HK-2 (cell line): Measurements from ENCODE around the gene HDAC8.
"Not testable (repeated sequence)": the region's sequence is repeated elsewhere in the genome, so short reads cannot be mapped to it uniquely, and the experiment has no call there.

Experiments
- DNase-seq: peaks from one replicate; pipeline ENCODE4 v3.0.0-alpha.2; 2018; ENCODE audit not compliant: unreplicated experiment

HDAC8 gene

GRCh38 chrX:72572248-72573157, at the start of gene HDAC8:
Gene HDAC8, minus strand, starts transcription at chrX:72572843. Its CDS starts 82 bp downstream, at chrX:72572761.
- DNase-seq: peak; percentile 66

DNA sequence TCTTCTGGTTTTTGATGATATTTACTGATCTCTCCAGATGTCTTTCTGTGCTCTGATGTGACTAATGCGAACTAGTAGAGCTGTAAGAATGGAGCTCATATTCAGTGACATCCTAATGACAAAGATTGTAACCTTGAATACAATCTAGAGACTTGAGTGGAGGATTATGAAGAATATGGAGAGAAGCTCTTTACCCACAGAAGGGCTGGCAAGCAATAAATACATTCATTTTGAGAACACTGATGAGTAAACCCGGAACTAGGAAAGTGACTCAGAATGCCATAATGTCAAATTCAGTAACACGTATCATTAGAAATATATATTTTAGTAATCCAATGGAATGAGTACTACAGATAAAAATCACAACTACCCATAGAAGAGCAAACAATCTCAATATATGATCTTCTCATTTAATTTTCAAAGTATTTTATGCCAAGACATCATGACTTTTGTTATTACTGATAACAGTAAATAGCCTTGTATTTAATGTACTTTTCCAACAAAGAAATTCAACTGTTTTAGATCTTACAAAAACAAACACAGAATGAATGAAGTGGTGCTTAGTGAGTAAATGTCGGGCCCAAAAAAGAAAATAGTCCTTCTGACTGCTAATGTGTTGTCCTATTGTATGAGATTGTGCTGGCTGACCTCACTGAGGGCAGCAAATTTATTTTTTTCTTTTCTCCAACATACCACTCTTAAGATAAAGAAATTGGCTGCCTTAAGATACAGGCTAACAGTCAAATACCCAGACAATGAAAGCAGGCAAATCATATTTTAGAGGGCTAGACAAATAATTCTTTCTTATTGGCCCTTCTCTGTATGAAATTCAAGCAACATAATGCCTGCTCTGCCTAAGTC, 49.2 kb upstream of the HDAC8 start:
- no peak for DNase-seq

GRCh38 chrX:72621163-72621562, 48.5 kb upstream of the HDAC8 start:
- DNase-seq: no peak

DNA sequence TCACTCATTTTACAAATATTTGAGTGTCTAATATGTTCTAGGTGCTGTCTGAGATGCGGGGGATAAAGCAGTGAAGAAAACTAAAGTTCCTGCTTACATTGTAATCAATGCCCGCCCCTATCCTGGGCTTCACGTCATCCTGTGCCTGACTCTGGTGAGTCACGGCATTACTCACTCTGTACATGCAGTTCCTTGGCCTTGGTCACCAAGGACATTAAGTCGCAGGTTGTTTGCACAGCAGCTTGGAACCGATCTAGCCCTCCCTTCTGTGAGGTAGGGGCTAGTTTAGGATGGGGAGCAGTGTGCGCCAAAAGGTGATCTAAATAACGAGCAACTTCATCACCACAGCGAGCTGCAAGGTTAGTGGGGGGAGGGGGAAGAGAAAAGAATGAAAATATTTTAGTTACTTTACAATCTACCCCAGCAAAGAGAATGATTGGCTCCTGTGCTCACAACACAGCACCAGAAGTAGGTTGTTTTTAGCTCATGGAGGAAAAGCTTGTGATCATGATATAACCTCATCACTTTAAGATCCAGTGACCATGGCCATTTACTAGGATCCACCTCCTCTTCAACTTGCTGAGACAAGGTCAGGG, 48.0 kb upstream of the HDAC8 start:
- peak; percentile 54 for DNase-seq

DNA sequence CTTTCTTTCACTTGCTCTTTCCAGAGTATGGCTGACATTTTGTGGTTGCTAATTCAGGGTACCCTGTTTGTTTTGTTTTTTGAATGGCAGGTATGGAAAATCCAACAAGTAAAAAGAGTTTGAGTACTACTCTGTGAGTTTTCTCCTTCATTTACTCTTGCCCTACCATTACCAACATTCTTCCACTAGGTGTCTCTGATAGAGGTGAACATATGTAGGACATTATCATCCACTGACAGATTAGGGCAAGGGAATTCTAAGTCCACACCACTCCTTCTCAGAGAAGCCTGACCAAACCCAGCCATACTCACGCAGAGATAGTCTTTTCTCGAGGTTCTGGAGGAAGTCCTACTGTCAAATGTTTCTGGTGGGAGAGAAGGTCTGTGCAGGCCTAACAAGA, 36.7 kb upstream of the HDAC8 start:
- no peak for DNase-seq

- DNase-seq: no peak
Measured at GRCh38 chrX:72604705-72605104, 32.1 kb upstream of the HDAC8 start.

DNA sequence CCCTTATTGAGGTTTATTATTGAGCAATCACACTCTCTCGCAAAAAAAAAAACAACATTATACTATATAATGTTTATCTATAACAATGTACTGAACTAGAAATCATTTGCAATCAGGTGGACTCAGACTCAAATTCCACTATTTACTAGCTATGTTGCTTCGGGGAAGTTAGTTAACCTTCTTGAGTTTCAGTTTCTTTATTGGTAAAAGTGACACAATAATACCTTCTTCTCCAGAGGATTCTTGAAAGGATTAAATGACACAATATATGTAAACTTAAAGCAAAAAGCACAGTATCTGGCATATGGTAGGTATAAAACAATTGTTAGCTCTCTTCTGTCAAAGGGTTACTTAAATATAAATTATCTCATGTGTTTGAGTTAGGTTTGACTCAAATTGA, 31.5 kb upstream of the HDAC8 start:
- no peak for DNase-seq

- DNase-seq: not testable (repeated sequence)
Measured at GRCh38 chrX:72591038-72591437, 18.4 kb upstream of the HDAC8 start.

GRCh38 chrX:72584163-72584562, 11.5 kb upstream of the HDAC8 start:
- DNase-seq: no peak

DNA sequence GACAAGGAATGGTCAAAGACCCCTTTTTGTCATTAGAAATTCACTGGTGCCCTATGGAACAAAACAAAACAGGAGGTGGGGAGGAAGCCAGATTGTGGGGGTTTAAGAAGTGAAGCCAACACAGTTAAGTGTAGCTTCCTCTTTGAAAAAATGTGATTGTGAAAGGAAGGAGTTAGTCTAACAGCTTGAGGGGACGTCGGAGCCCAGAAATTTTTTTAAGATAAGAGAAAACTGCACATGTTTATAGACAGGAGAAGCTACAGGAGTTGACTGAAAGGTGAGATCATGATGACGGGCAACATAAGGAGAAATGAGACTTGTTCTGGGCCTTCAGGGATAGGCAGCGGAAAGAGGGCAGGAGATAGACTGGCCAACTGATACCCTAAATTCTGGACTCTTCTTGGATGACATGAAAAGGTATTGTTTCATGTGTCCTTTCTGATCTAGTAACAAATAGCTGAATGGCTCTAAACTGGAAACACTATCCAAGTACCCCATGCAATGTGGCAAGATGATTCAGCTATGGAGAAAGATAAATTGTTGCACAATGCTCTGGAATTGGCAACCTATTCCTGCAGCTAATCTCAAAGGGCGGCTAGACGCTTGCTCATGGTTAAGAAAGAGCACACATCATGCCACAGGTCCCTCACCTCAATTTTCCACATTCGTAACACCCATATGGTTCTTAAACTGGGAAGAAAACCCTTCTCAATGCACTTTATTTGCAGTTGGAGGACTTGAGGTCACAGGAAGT, 3.7 kb upstream of the HDAC8 start:
- DNase-seq: no peak

- DNase-seq: no peak
Measured at GRCh38 chrX:72573158-72573511, 492 bp upstream of the HDAC8 start.

DNA sequence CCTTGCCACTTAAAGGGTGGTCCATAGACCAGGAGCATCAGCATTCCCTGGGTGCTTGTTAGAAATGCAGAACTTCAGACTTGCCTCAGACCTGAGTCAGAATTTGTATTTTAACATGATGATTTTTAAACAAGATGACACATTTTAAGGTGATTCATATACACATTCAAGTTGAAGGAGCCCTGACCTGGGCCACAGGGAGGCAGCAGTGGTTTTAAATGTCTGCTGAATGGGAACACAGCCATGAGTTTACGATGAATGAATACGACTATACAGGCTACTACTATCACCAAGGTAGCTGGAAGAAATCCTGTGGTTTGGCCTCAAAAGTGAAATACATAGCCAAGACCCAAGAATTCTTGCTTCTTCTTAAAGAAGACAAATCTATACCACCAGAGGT, 2.9 kb downstream of the HDAC8 start:
- peak; percentile 21 for DNase-seq

GRCh38 chrX:72568406-72569092, 4.1 kb downstream of the HDAC8 start:
- no peak for DNase-seq

DNA sequence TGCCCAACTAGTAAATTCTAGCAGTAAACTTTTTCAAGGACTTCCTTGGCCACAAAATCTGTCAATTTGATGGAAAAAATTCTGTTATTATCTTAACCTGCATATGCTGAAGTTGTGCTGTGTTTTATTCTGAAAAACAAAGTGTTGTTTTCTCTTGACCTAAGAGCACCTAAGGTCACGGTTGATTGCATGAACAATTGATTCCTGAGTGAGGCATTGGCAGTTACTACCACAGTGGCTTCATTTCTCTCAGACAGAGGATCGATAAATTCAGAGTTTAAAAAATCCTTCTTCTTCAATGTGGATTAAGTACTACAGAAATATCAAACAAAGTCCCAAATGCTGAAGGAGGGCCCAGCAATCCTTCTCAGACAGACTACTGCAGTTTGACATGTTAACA, 6.2 kb downstream of the HDAC8 start:
- no peak for DNase-seq

- DNase-seq: not testable (repeated sequence)
Measured at GRCh38 chrX:72559655-72560054, 13.0 kb downstream of the HDAC8 start.

- DNase-seq: peak; percentile 17
Measured at GRCh38 chrX:72554448-72555140, 18.0 kb downstream of the HDAC8 start.

- not testable (repeated sequence) for DNase-seq
Measured at GRCh38 chrX:72552443-72552842, 20.2 kb downstream of the HDAC8 start.

DNA sequence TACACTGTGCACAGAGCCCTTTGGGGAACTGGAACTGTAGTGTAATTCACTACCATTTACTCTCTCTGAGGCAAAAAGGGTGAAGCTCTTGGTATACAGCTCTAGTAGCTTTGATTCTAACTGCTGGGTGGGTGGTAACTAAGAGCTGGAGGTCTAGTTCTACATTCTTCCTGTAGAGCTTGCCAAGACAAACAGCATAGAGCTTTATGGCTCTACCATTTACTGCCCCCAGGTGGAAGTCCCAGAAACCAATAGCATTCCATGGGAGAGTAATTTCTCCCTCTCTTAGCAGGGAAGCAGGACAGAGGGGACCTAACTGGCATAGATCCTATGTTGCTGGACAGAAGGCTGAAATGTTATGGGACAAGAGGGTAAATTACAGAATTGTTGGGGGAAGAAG, 26.7 kb downstream of the HDAC8 start:
- DNase-seq: no peak

DNA sequence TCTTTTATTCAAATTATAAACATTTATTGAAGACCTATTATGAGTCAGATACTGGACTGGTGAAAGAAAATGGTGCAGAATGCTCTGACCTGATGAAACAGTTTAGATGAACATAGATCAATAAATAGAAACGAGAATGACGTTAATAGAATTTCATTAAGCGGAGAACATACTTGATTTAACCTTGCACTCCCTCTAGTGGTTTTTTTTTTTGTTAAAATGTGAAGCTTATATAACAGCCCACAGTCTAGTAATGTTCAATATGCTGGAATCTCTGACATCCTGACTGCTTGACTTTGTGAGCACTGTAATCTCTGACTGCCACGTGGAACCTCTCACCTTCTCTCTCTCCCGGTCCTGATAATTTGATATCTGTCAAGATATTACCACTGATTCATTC, 32.3 kb downstream of the HDAC8 start:
- no peak for DNase-seq

GRCh38 chrX:72539822-72540221, 32.8 kb downstream of the HDAC8 start:
- no peak for DNase-seq
